OCI-LY7 (cell line): Measurements from ENCODE around the gene WNT9B. TPM values are rescaled to one million over a fixed set of nuclear protein-coding genes. Genes with fewer than 3 reads are reported as not detected.

ENCODE experiments used
- BruUV-seq: library from RNA; stranded (reverse); fragments of 400-500 nt; replicated peaks from 2 replicates; lab custom pipeline; 2021; lab: Mats Ljungman, UMichigan
- CTCF ChIA-PET: fragments of 300-600 bp; sonication (Branson Sonifier 250); formaldehyde crosslinking; loops from one replicate; lab custom pipeline; 2022; ENCODE audit warnings: antibody characterized with exemption; ENCODE audit not compliant: unreplicated experiment; lab: Charles Lee
- POLR2A ChIA-PET: fragments of 300-600 bp; sonication (Branson Sonifier 250); formaldehyde crosslinking; loops from one replicate; lab custom pipeline; 2022; ENCODE audit warnings: antibody characterized with exemption; lab: Charles Lee
- DNase-seq: peaks from one replicate; pipeline ENCODE4 v3.0.0-alpha.2; 2015; ENCODE audit warnings: low spot score
- H2AFZ ChIP-seq: fragments of 200-600 bp; sonication (generic), shearing (Covaris generic); 2 replicates; pipeline ENCODE4 v1.6.1; 2014; ENCODE audit warnings: mild to moderate bottlenecking, antibody characterized with exemption, low read length, moderate library complexity
- H3K27ac ChIP-seq: fragments of 200-600 bp; sonication (generic); 2 replicates; pipeline ENCODE4 v1.5.1; 2014; ENCODE audit warnings: mixed run types, low read depth, mild to moderate bottlenecking, moderate library complexity, low read length, inconsistent platforms; ENCODE audit not compliant: poor library complexity, severe bottlenecking
- H3K36me3 ChIP-seq: fragments of 200-600 bp; sonication (generic); 2 replicates; pipeline ENCODE4 v1.6.1; 2014; ENCODE audit warnings: mild to moderate bottlenecking, antibody characterized with exemption, low read length, moderate library complexity, mixed read lengths; ENCODE audit not compliant: insufficient read depth
- H3K4me1 ChIP-seq: fragments of 200-600 bp; sonication (generic); 2 replicates; pipeline ENCODE4 v1.5.1; 2014; ENCODE audit warnings: mild to moderate bottlenecking, low read length; ENCODE audit not compliant: insufficient read depth, poor library complexity, severe bottlenecking
- H3K4me2 ChIP-seq: fragments of 200-600 bp; sonication (generic); 2 replicates; pipeline ENCODE4 v1.6.1; 2014; ENCODE audit warnings: mild to moderate bottlenecking, low read length
- H3K4me3 ChIP-seq: fragments of 200-600 bp; sonication (generic); 2 replicates; pipeline ENCODE4 v1.5.1; 2014; ENCODE audit warnings: mild to moderate bottlenecking, low read depth, low read length; ENCODE audit not compliant: poor library complexity, severe bottlenecking
- H3K79me2 ChIP-seq: fragments of 200-600 bp; sonication (generic); 2 replicates; pipeline ENCODE4 v1.6.1; 2016; ENCODE audit warnings: low read depth, mild to moderate bottlenecking, low read length, moderate library complexity, mixed read lengths; ENCODE audit not compliant: insufficient read depth
- H3K9me2 ChIP-seq: fragments of 200-600 bp; sonication (generic); 2 replicates; pipeline ENCODE4 v1.6.1; 2016; ENCODE audit warnings: mild to moderate bottlenecking, low read length, mixed read lengths; ENCODE audit not compliant: insufficient read depth
- H3K9me3 ChIP-seq: fragments of 200-600 bp; sonication (generic); 2 replicates; pipeline ENCODE4 v1.6.1; 2014; ENCODE audit warnings: mild to moderate bottlenecking, mixed run types, low read length, mixed read lengths
- H4K20me1 ChIP-seq: fragments of 200-600 bp; sonication (generic); 2 replicates; pipeline ENCODE4 v1.6.1; 2014; ENCODE audit warnings: mild to moderate bottlenecking, antibody characterized with exemption, low read length, moderate library complexity, mixed read lengths; ENCODE audit not compliant: insufficient read depth
- CTCF ChIP-seq: fragments of 200-600 bp; sonication (generic); conservative IDR thresholded peaks from 2 replicates; pipeline ENCODE4 v1.5.1; 2014; ENCODE audit warnings: mild to moderate bottlenecking, antibody characterized with exemption, low read length, moderate library complexity, mixed read lengths
- EZH2phosphoT487 ChIP-seq: fragments of 200-600 bp; sonication (generic); IDR thresholded peaks from 2 replicates; pipeline ENCODE4 v1.6.1; 2018; ENCODE audit warnings: low read depth, borderline replicate concordance, mild to moderate bottlenecking, mixed run types, antibody characterized with exemption, low read length, moderate library complexity, mixed read lengths
- intact Hi-C: fragments of 100-400 bp; cut with micrococcal nuclease; formaldehyde crosslinking; loops from one replicate; pipeline ENCODE4 v1.10.0; 2022; ENCODE audit not compliant: unreplicated experiment
- total RNA-seq, 2 experiments: library from RNA; depleted of rRNA in 1 of 2; stranded (reverse); fragments of >200 nt in 1 of 2; shearing (Covaris generic) in 1 of 2; gene quantifications; 2 replicates each; pipeline ENCODE4 v1.2.3, GENCODE V29; 2014 to 2022

Gene WNT9B
- total RNA-seq, 2 experiments from 2014 or later, result not detected

- POLR2A ChIA-PET, result interaction anchor here (0.6 kb wide), 2 partner anchors 81 to 201 kb away, joined by 3 to 4 read pairs; no protein-coding TSS in a partner anchor
- Histone ChIP-seq H3K4me2 (no peak overlapping the region), H3K9me3 (no peaks in the 10 kb centered on the region), H2AFZ (no peak overlapping the region), H3K4me3 (no peak overlapping the region), H3K36me3 (no peaks in the 10 kb centered on the region), H3K79me2 (no peaks in the 10 kb centered on the region), H3K27ac (no peak overlapping the region), H4K20me1 (no peaks in the 10 kb centered on the region), H3K4me1 (no peaks in the 10 kb centered on the region), H3K9me2 (no peaks in the 10 kb centered on the region)
- BruUV-seq, result no TSS peak
- DNase-seq, result no peak
- intact Hi-C loops, result no loop called here
- CTCF ChIA-PET, result no interaction called here
- no peak for TF ChIP-seq CTCF
- no peak for TF ChIP-seq EZH2phosphoT487
Measured at GRCh38 chr17:46805771-46806170, 45.6 kb upstream of the WNT9B start.

- intact Hi-C loops, result no loop called here
- Histone ChIP-seq H3K9me3 (no peaks in the 10 kb centered on the region), H3K4me3 (no peak overlapping the region), H3K27ac (no peak overlapping the region), H3K79me2 (no peaks in the 10 kb centered on the region), H4K20me1 (no peaks in the 10 kb centered on the region), H3K36me3 (no peaks in the 10 kb centered on the region), H3K4me2 (no peak overlapping the region), H3K4me1 (peaks cover under 1% of the 10 kb centered on the region), H2AFZ (no peak overlapping the region), H3K9me2 (no peaks in the 10 kb centered on the region)
- TF ChIP-seq EZH2phosphoT487 (no peak), CTCF (no peak)
- CTCF ChIA-PET, result interaction anchor here (0.5 kb wide), 1 partner anchor 28 kb away, joined by 5 read pairs; no protein-coding TSS in a partner anchor
- BruUV-seq, result no TSS peak
- DNase-seq, result no peak
- POLR2A ChIA-PET, result no interaction called here
Measured at GRCh38 chr17:46809110-46809571, 42.2 kb upstream of the WNT9B start.

- CTCF ChIA-PET, result interaction anchor here (0.6 kb wide), 1 partner anchor 182 kb away, joined by 7 read pairs; no protein-coding TSS in a partner anchor
Measured at GRCh38 chr17:46810837-46811236, 40.5 kb upstream of the WNT9B start.

More at GRCh38 chr17:46810837-46811236, 40.5 kb upstream of the WNT9B start:
- no peaks in the 10 kb centered on the region for H3K9me3 ChIP-seq
- H2AFZ ChIP-seq, result no peak overlapping the region
- TF ChIP-seq EZH2phosphoT487 (no peak), CTCF (no peak)
- no peaks in the 10 kb centered on the region for H4K20me1 ChIP-seq
- no peaks in the 10 kb centered on the region for H3K9me2 ChIP-seq
- peaks cover 12% of the 10 kb centered on the region for H3K4me1 ChIP-seq
- no peaks in the 10 kb centered on the region for H3K36me3 ChIP-seq
- no peaks in the 10 kb centered on the region for H3K79me2 ChIP-seq
- no peak overlapping the region for H3K27ac ChIP-seq
- no TSS peak for BruUV-seq
- intact Hi-C loops, result no loop called here
- no peak for DNase-seq
- H3K4me2 ChIP-seq, result no peak overlapping the region
- H3K4me3 ChIP-seq, result no peak overlapping the region
- POLR2A ChIA-PET, result no interaction called here
